H9 (cell line): ENCODE results near the gene CAGE1. TPM values are rescaled to one million over a fixed set of nuclear protein-coding genes. Genes with fewer than 3 reads are reported as not detected.

Source experiments
- DNase-seq: peaks from one replicate; pipeline ENCODE4 v3.0.0-alpha.2; 2017
- H2AFZ ChIP-seq: one replicate; pipeline ENCODE4 v1.6.1; 2013; ENCODE audit warnings: mild to moderate bottlenecking, low read length, control low read depth, moderate library complexity
- H2AK5ac ChIP-seq: 2 replicates; pipeline ENCODE4 v1.6.1; 2013; ENCODE audit warnings: low read length, control low read depth, mixed read lengths; ENCODE audit not compliant: insufficient read length
- H2BK120ac ChIP-seq: one replicate; pipeline ENCODE4 v1.6.1; 2013; ENCODE audit warnings: low read depth, mild to moderate bottlenecking, low read length, control low read depth, inconsistent platforms; ENCODE audit not compliant: poor library complexity, severe bottlenecking
- H2BK12ac ChIP-seq: 2 replicates; pipeline ENCODE4 v1.6.1; 2013; ENCODE audit warnings: low read length, control low read depth, mixed read lengths, low read depth; ENCODE audit not compliant: insufficient read length
- H2BK15ac ChIP-seq: 2 replicates; pipeline ENCODE4 v1.6.1; 2013; ENCODE audit warnings: low read depth, low read length, control low read depth
- H2BK20ac ChIP-seq: one replicate; pipeline ENCODE4 v1.6.1; 2013; ENCODE audit warnings: low read depth, mild to moderate bottlenecking, low read length, control low read depth, inconsistent platforms; ENCODE audit not compliant: poor library complexity, severe bottlenecking
- H2BK5ac ChIP-seq: 2 replicates; pipeline ENCODE4 v1.6.1; 2013; ENCODE audit warnings: low read length, control low read depth, mixed read lengths; ENCODE audit not compliant: insufficient read length
- H3K14ac ChIP-seq: 2 replicates; pipeline ENCODE4 v1.6.1; 2013; ENCODE audit warnings: low read length, control low read depth; ENCODE audit not compliant: insufficient read depth
- H3K18ac ChIP-seq: 2 replicates; pipeline ENCODE4 v1.6.1; 2013; ENCODE audit warnings: low read depth, mild to moderate bottlenecking, mixed read lengths, low read length, control low read depth; ENCODE audit not compliant: insufficient read length
- H3K23ac ChIP-seq: 2 replicates; pipeline ENCODE4 v1.6.1; 2013; ENCODE audit warnings: low read length, control low read depth, mixed read lengths, low read depth; ENCODE audit not compliant: insufficient read length
- H3K23me2 ChIP-seq: 2 replicates; pipeline ENCODE4 v1.6.1; 2013; ENCODE audit warnings: low read depth, mild to moderate bottlenecking, mixed read lengths, low read length, control low read depth; ENCODE audit not compliant: insufficient read length, poor library complexity, severe bottlenecking
- H3K27ac ChIP-seq: 2 replicates; pipeline ENCODE4 v1.5.1; 2013; ENCODE audit warnings: low read length, control low read depth, mixed read lengths, low read depth; ENCODE audit not compliant: insufficient read length
- H3K27me3 ChIP-seq: 2 replicates; pipeline ENCODE4 v1.6.1; 2013; ENCODE audit warnings: low read length, control low read depth, inconsistent platforms; ENCODE audit not compliant: insufficient read depth
- H3K4ac ChIP-seq: 2 replicates; pipeline ENCODE4 v1.6.1; 2013; ENCODE audit warnings: low read depth, mild to moderate bottlenecking, control low read depth, inconsistent platforms, low read length, moderate library complexity
- H3K4me1 ChIP-seq: 2 replicates; pipeline ENCODE4 v1.6.1; 2013; ENCODE audit warnings: low read length, control low read depth, inconsistent platforms; ENCODE audit not compliant: insufficient read depth
- H3K4me2 ChIP-seq: 2 replicates; pipeline ENCODE4 v1.6.1; 2013; ENCODE audit warnings: low read length, control low read depth, mixed read lengths; ENCODE audit not compliant: insufficient read length, insufficient read depth
- H3K56ac ChIP-seq: 2 replicates; pipeline ENCODE4 v1.6.1; 2013; ENCODE audit warnings: low read depth, mild to moderate bottlenecking, mixed read lengths, low read length, control low read depth; ENCODE audit not compliant: insufficient read length
- H3K79me1 ChIP-seq: 2 replicates; pipeline ENCODE4 v1.6.1; 2013; ENCODE audit warnings: low read depth, mild to moderate bottlenecking, moderate library complexity, low read length, control low read depth, inconsistent platforms; ENCODE audit not compliant: insufficient read depth, poor library complexity, severe bottlenecking
- H3K79me2 ChIP-seq: 2 replicates; pipeline ENCODE4 v1.6.1; 2013; ENCODE audit warnings: low read length, control low read depth, inconsistent platforms; ENCODE audit not compliant: insufficient read depth
- H3K9ac ChIP-seq: 2 replicates; pipeline ENCODE4 v1.6.1; 2013; ENCODE audit warnings: low read length, control low read depth, mixed read lengths; ENCODE audit not compliant: insufficient read length; ENCODE audit errors: extremely low read depth
- H3K9me3 ChIP-seq: one replicate; pipeline ENCODE4 v1.6.1; 2013; ENCODE audit warnings: low read depth, low read length, inconsistent platforms; ENCODE audit not compliant: control insufficient read depth
- H3T11ph ChIP-seq: one replicate; pipeline ENCODE4 v1.6.1; 2013; ENCODE audit warnings: mild to moderate bottlenecking, low read length, control low read depth, inconsistent platforms
- H4K20me1 ChIP-seq: one replicate; pipeline ENCODE4 v1.6.1; 2013; ENCODE audit not compliant: control insufficient read depth, insufficient read length, insufficient read depth
- H4K5ac ChIP-seq: 2 replicates; pipeline ENCODE4 v1.6.1; 2013; ENCODE audit warnings: low read depth, mild to moderate bottlenecking, mixed read lengths, low read length, control low read depth; ENCODE audit not compliant: insufficient read length
- H4K8ac ChIP-seq: replicated peaks from 2 replicates; pipeline ENCODE4 v1.6.1; 2013; ENCODE audit warnings: low read length, control low read depth, mixed read lengths, low read depth; ENCODE audit not compliant: insufficient read length
- H4K91ac ChIP-seq: 2 replicates; pipeline ENCODE4 v1.6.1; 2013; ENCODE audit warnings: low read depth, mild to moderate bottlenecking, moderate library complexity, mixed read lengths, low read length, control low read depth; ENCODE audit not compliant: insufficient read length
- H3K27ac Mint-ChIP-seq, 3 experiments: 2 replicates in 2 of 3; 3 replicates in 1 of 3; pipeline ENCODE4 v1.8.0; 2020 to 2021; ENCODE audit warnings: mixed read lengths in 3 of 3, mild to moderate bottlenecking in 1 of 3, moderate library complexity in 1 of 3
- H3K27me3 Mint-ChIP-seq: 2 replicates; pipeline ENCODE4 v1.8.0; 2021; ENCODE audit warnings: low read depth, mild to moderate bottlenecking, moderate library complexity, mixed read lengths
- H3K36me3 Mint-ChIP-seq, 3 experiments: 2 replicates in 2 of 3; 3 replicates in 1 of 3; pipeline ENCODE4 v1.8.0; 2020 to 2021; ENCODE audit warnings: low read depth in 3 of 3, mixed read lengths in 3 of 3; ENCODE audit not compliant: insufficient read depth in 1 of 3
- H3K4me1 Mint-ChIP-seq, 2 experiments: 2 replicates each; pipeline ENCODE4 v1.8.0; 2020; ENCODE audit warnings: mixed read lengths in 2 of 2
- H3K4me3 Mint-ChIP-seq, 2 experiments: 2 replicates in 1 of 2; 3 replicates in 1 of 2; pipeline ENCODE4 v1.8.0; 2020 to 2021; ENCODE audit warnings: mild to moderate bottlenecking in 2 of 2, mixed read lengths in 2 of 2, moderate library complexity in 1 of 2
- H3K9me3 Mint-ChIP-seq, 2 experiments: 2 replicates in 1 of 2; 3 replicates in 1 of 2; pipeline ENCODE4 v1.8.0; 2020; ENCODE audit warnings: mild to moderate bottlenecking in 2 of 2, mixed read lengths in 2 of 2, moderate library complexity in 1 of 2
- WGBS: extraction: QIAGEN DNeasy Blood & Tissue Kit; methylation state at CpG from one replicate; pipeline ENCODE4 v1.1.7; 2013; ENCODE audit warnings: missing lambda C conversion rate, low lambda C conversion rate, mixed read lengths; ENCODE audit not compliant: insufficient read length; ENCODE audit errors: extremely low coverage; 5-methylcytosine and 5-hydroxymethylcytosine counted together
- total RNA-seq: library from RNA; stranded (reverse); gene quantifications from 2 replicates; pipeline ENCODE4 v1.2.1, GENCODE V29; 2021
- TF ChIP-seq, protein P1 (sequence below): fragments of 200-600 bp; sonication (generic); conservative IDR thresholded peaks from 3 replicates; pipeline ENCODE4 v1.8.0; 2021; ENCODE audit warnings: antibody characterized with exemption, mild to moderate bottlenecking

CAGE1 gene
- total RNA-seq, 1 experiment from 2014 or later = 0.28 TPM

- peaks cover 8% of the 10 kb centered on the region; the same call in 1 of the 2 replicates for H3K79me2 ChIP-seq
- peaks cover 0 to 3% of the 10 kb centered on the region in 2 experiments; a peak in 2 of 5 replicates for H3K9me3 Mint-ChIP-seq
- no peaks in the 10 kb centered on the region for H3K27me3 Mint-ChIP-seq
- no peak overlapping the region for H3K23ac ChIP-seq
- H3K27ac ChIP-seq = no peak overlapping the region
- TF ChIP-seq, protein P1, sequence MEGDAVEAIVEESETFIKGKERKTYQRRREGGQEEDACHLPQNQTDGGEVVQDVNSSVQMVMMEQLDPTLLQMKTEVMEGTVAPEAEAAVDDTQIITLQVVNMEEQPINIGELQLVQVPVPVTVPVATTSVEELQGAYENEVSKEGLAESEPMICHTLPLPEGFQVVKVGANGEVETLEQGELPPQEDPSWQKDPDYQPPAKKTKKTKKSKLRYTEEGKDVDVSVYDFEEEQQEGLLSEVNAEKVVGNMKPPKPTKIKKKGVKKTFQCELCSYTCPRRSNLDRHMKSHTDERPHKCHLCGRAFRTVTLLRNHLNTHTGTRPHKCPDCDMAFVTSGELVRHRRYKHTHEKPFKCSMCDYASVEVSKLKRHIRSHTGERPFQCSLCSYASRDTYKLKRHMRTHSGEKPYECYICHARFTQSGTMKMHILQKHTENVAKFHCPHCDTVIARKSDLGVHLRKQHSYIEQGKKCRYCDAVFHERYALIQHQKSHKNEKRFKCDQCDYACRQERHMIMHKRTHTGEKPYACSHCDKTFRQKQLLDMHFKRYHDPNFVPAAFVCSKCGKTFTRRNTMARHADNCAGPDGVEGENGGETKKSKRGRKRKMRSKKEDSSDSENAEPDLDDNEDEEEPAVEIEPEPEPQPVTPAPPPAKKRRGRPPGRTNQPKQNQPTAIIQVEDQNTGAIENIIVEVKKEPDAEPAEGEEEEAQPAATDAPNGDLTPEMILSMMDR = no peak
- H3K4me1 ChIP-seq = no peaks in the 10 kb centered on the region; the same call in 1 of the 2 replicates
- H3K56ac ChIP-seq = no peak overlapping the region
- H2BK120ac ChIP-seq = no peak overlapping the region
- WGBS = no CpG with 5 or more reads among the region's 1 CpG
- no peaks in the 10 kb centered on the region for H3K23me2 ChIP-seq
- H3K9ac ChIP-seq = no peak overlapping the region
- no peak overlapping the region for H3K27ac Mint-ChIP-seq
- H3K9me3 ChIP-seq = no peaks in the 10 kb centered on the region
- H4K5ac ChIP-seq = no peak overlapping the region
- no peak overlapping the region for H4K91ac ChIP-seq
- no peak overlapping the region for H2BK15ac ChIP-seq
- H3K4ac ChIP-seq = no peak overlapping the region
- H2BK5ac ChIP-seq = no peak overlapping the region
- H3K4me3 Mint-ChIP-seq = peak overlapping the region; percentile 33 to 69
- DNase-seq = no peak
- peaks cover 4% of the 10 kb centered on the region for H4K20me1 ChIP-seq
- H3K18ac ChIP-seq = no peak overlapping the region
- H2BK12ac ChIP-seq = no peak overlapping the region
- H3K4me2 ChIP-seq = no peak overlapping the region
- peaks cover 3% of the 10 kb centered on the region for H3K79me1 ChIP-seq
- no peaks in the 10 kb centered on the region for H3K27me3 ChIP-seq
- no peak overlapping the region for H3K14ac ChIP-seq
- H3T11ph ChIP-seq = no peak overlapping the region
- H2BK20ac ChIP-seq = no peak overlapping the region
- H4K8ac ChIP-seq = no peak overlapping the region
- no peak overlapping the region for H2AFZ ChIP-seq
- peaks cover 23 to 35% (median 33%) of the 10 kb centered on the region in 3 experiments for H3K36me3 Mint-ChIP-seq
- H3K4me1 Mint-ChIP-seq = peaks cover 11 to 14% of the 10 kb centered on the region in 2 experiments
- no peak overlapping the region for H2AK5ac ChIP-seq
These were observed 78.4 kb downstream of the CAGE1 start for GRCh38 chr6:7311176-7311575.
